Measurements from ENCODE around the gene ZNF483. TPM values are rescaled to one million over a fixed set of nuclear protein-coding genes. Genes with fewer than 3 reads are reported as not detected.
"Not testable (repeated sequence)": the region's sequence is repeated elsewhere in the genome, so short reads cannot be mapped to it uniquely, and the experiment has no call there.

ZNF483 gene
- total RNA-seq, 2 experiments from 2014 or later = 0.06 to 3.2 TPM

DNA sequence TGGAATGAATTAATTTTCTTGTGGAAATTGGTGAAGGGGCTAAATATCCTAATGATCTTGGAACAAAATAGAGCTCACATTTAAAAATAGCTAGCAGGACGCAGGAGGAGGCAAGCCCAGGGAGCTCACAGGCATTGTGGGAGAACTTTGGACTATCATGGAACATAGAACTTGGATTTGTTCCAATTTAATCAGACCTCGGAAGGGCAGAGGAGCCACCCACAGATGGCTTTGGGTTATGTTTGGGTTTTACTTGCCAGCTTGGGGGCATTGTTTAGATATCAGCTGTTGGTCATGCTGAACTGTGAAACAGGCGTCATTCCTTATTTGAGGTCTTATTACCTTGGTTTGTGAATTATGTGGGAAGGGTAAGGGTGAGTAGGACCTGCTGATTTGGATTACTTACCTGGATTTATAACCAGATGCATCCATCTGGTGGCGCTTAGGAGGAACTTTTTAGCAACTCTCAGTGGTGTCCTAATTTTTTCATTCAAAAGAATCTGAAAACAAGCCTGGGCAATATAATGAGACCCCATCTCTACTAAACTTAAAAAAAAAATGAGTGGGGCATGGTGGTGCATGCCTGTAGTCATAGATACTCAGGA lies 88.6 kb downstream of the ZNF483 start:
- no peak for DNase-seq (ENCODE audit: low spot score)

DNA sequence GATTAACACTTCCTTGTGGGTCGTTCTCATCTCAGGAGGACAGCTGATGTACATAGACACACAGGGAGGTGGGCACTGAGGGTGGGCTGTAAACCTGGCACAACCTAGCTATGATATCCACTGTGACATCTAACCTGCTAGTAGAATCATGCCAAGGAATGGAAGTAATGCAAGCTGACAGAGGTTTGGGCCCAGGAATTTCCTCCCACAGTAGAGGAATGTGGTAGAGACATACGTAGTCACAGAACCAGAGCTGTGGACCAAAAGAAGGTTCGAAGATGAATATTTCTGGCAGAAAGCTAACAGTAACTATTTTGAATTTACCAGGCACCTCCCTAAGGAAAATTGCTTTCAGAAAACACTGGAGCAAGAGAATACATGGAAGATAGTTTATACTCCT lies 90.9 kb downstream of the ZNF483 start:
- intact Hi-C loops (cut with micrococcal nuclease; ENCODE audit: unreplicated experiment) = no loop called here
- Histone ChIP-seq H4K20me1 (ENCODE audit: insufficient read depth, low read length) (no peaks in the 10 kb centered on the region), H3K27ac (ENCODE audit: low read depth, low read length, poor library complexity, severe bottlenecking) (no peak overlapping the region), H3K9me3 (ENCODE audit: low read length) (no peaks in the 10 kb centered on the region), H3K9me2 (ENCODE audit: insufficient read depth, low read length) (no peaks in the 10 kb centered on the region), H3K4me3 (ENCODE audit: low read depth, low read length, poor library complexity, severe bottlenecking) (no peak overlapping the region), H2AFZ (ENCODE audit: low read length) (no peak overlapping the region), H3K4me2 (ENCODE audit: low read length) (no peak overlapping the region), H3K79me2 (ENCODE audit: insufficient read depth, low read depth, low read length) (no peaks in the 10 kb centered on the region), H3K36me3 (ENCODE audit: insufficient read depth, low read length) (no peaks in the 10 kb centered on the region), H3K4me1 (ENCODE audit: insufficient read depth, low read length, poor library complexity, severe bottlenecking) (no peaks in the 10 kb centered on the region)
- no peak for TF ChIP-seq EZH2phosphoT487 (IDR thresholded peaks at IDR 0.05; ENCODE audit: borderline replicate concordance, low read depth, low read length)
- TF ChIP-seq, protein P1, sequence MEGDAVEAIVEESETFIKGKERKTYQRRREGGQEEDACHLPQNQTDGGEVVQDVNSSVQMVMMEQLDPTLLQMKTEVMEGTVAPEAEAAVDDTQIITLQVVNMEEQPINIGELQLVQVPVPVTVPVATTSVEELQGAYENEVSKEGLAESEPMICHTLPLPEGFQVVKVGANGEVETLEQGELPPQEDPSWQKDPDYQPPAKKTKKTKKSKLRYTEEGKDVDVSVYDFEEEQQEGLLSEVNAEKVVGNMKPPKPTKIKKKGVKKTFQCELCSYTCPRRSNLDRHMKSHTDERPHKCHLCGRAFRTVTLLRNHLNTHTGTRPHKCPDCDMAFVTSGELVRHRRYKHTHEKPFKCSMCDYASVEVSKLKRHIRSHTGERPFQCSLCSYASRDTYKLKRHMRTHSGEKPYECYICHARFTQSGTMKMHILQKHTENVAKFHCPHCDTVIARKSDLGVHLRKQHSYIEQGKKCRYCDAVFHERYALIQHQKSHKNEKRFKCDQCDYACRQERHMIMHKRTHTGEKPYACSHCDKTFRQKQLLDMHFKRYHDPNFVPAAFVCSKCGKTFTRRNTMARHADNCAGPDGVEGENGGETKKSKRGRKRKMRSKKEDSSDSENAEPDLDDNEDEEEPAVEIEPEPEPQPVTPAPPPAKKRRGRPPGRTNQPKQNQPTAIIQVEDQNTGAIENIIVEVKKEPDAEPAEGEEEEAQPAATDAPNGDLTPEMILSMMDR (conservative IDR thresholded peaks at IDR 0.05; ENCODE audit: low read length) = no peak
- ChIA-PET CTCF (ENCODE audit: unreplicated experiment) (no interaction called here), POLR2A (interaction anchor here (0.6 kb wide), 1 partner anchor 71 kb away, joined by 3 read pairs; no protein-coding TSS in a partner anchor)
- no peak for DNase-seq (ENCODE audit: low spot score)
- no TSS peak for BruUV-seq (replicated peaks)

More for the DNA sequence above, 88.6 kb downstream of the ZNF483 start:
- Histone ChIP-seq H3K79me2 (ENCODE audit: insufficient read depth, low read depth, low read length) (no peaks in the 10 kb centered on the region), H4K20me1 (ENCODE audit: insufficient read depth, low read length) (no peaks in the 10 kb centered on the region), H3K36me3 (ENCODE audit: insufficient read depth, low read length) (no peaks in the 10 kb centered on the region), H3K4me2 (ENCODE audit: low read length) (no peak overlapping the region), H2AFZ (ENCODE audit: low read length) (no peak overlapping the region), H3K4me1 (ENCODE audit: insufficient read depth, low read length, poor library complexity, severe bottlenecking) (no peaks in the 10 kb centered on the region), H3K9me2 (ENCODE audit: insufficient read depth, low read length) (no peaks in the 10 kb centered on the region), H3K4me3 (ENCODE audit: low read depth, low read length, poor library complexity, severe bottlenecking) (no peak overlapping the region), H3K9me3 (ENCODE audit: low read length) (no peaks in the 10 kb centered on the region), H3K27ac (ENCODE audit: low read depth, low read length, poor library complexity, severe bottlenecking) (no peak overlapping the region)
- intact Hi-C loops (cut with micrococcal nuclease; ENCODE audit: unreplicated experiment) = no loop called here
- ChIA-PET CTCF (ENCODE audit: unreplicated experiment) (no interaction called here), POLR2A (no interaction called here)
- BruUV-seq (replicated peaks) = no TSS peak
- TF ChIP-seq, protein P1 (conservative IDR thresholded peaks at IDR 0.05; ENCODE audit: low read length) = no peak
- TF ChIP-seq EZH2phosphoT487 (IDR thresholded peaks at IDR 0.05; ENCODE audit: borderline replicate concordance, low read depth, low read length) = no peak

DNA sequence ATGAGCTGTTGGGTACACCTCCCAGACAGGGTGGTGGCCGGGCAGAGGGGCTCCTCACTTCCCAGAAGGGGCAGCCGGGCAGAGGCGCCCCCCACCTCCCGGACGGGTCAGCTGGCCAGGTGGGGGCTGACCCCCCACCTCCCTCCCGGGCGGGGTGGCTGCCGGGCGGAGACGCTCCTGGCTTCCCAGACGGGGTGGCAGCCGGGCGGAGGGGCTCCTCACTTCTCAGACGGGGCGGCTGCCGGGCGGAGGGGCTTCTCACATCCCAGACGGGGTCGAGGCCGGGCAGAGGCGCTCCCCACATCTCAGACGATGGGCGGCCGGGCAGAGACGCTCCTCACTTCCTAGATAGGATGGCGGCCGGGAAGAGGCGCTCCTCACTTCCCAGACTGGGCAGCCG lies 92.4 kb downstream of the ZNF483 start:
- CTCF ChIA-PET (ENCODE audit: unreplicated experiment); H2AFZ ChIP-seq (ENCODE audit: low read length); POLR2A ChIA-PET; H3K27ac ChIP-seq (ENCODE audit: low read depth, low read length, poor library complexity, severe bottlenecking); DNase-seq (ENCODE audit: low spot score); H3K9me2 ChIP-seq (ENCODE audit: insufficient read depth, low read length); H3K4me3 ChIP-seq (ENCODE audit: low read depth, low read length, poor library complexity, severe bottlenecking); H3K4me1 ChIP-seq (ENCODE audit: insufficient read depth, low read length, poor library complexity, severe bottlenecking); H3K36me3 ChIP-seq (ENCODE audit: insufficient read depth, low read length); H3K4me2 ChIP-seq (ENCODE audit: low read length); H4K20me1 ChIP-seq (ENCODE audit: insufficient read depth, low read length); intact Hi-C loops (cut with micrococcal nuclease; ENCODE audit: unreplicated experiment); H3K79me2 ChIP-seq (ENCODE audit: insufficient read depth, low read depth, low read length); H3K9me3 ChIP-seq (ENCODE audit: low read length); BruUV-seq (replicated peaks): not testable (repeated sequence)

Data from OCI-LY7 (cell line).